ENCODE measurements around the gene SCAPER. TPM values are rescaled to one million over a fixed set of nuclear protein-coding genes. Genes with fewer than 3 reads are reported as not detected.

SCAPER gene
- total RNA-seq, 1 donor, result 8.3 TPM

- no peaks in the 10 kb centered on the region for H3K79me2 ChIP-seq (ENCODE audit: insufficient read depth, low read length)
- H3K9me3 ChIP-seq (ENCODE audit: low read depth, low read length), result no peaks in the 10 kb centered on the region
- H3K4me3 ChIP-seq (ENCODE audit: insufficient read depth, low read length), result no peak overlapping the region
- H2AFZ ChIP-seq (ENCODE audit: low read length), result no peak overlapping the region
- H3K4me1 ChIP-seq (ENCODE audit: insufficient read depth, low read length), result peaks cover 7% of the 10 kb centered on the region
- no peaks in the 10 kb centered on the region for H3K36me3 ChIP-seq (ENCODE audit: insufficient read depth, low read length)
- H4K20me1 ChIP-seq (ENCODE audit: insufficient read depth, low read length), result no peaks in the 10 kb centered on the region
- H3K4me2 ChIP-seq (ENCODE audit: insufficient read depth, low read length), result no peak overlapping the region
- no peak for TF ChIP-seq CTCF (IDR thresholded peaks at IDR 0.05; ENCODE audit: extremely low read depth, low read depth, low read length)
- no peak overlapping the region for H3K27ac ChIP-seq (ENCODE audit: low read depth, low read length)
- no peaks in the 10 kb centered on the region for H3K27me3 ChIP-seq (ENCODE audit: insufficient read depth, low read length)
- DNase-seq (ENCODE audit: insufficient read length, low spot score, missing footprints), result no peak
Measured at GRCh38 chr15:76575274-76575673, 329.9 kb downstream of the SCAPER start.

GRCh38 chr15:76572983-76573314 is 332.2 kb downstream of the SCAPER start:
- Histone ChIP-seq H4K20me1 (ENCODE audit: insufficient read depth, low read length) (no peaks in the 10 kb centered on the region), H3K4me3 (ENCODE audit: insufficient read depth, low read length) (no peak overlapping the region), H3K79me2 (ENCODE audit: insufficient read depth, low read length) (no peaks in the 10 kb centered on the region), H3K4me2 (ENCODE audit: insufficient read depth, low read length) (peak overlapping the region; percentile 18), H3K4me1 (ENCODE audit: insufficient read depth, low read length) (peaks cover 7% of the 10 kb centered on the region), H3K36me3 (ENCODE audit: insufficient read depth, low read length) (no peaks in the 10 kb centered on the region), H3K27ac (ENCODE audit: low read depth, low read length) (no peak overlapping the region), H3K9me3 (ENCODE audit: low read depth, low read length) (no peaks in the 10 kb centered on the region), H3K27me3 (ENCODE audit: insufficient read depth, low read length) (no peaks in the 10 kb centered on the region), H2AFZ (ENCODE audit: low read length) (no peak overlapping the region)
- DNase-seq (ENCODE audit: insufficient read length, low spot score, missing footprints), result no peak
- no peak for TF ChIP-seq CTCF (IDR thresholded peaks at IDR 0.05; ENCODE audit: extremely low read depth, low read depth, low read length)

GRCh38 chr15:76566276-76566675 is 338.9 kb downstream of the SCAPER start:
- Histone ChIP-seq H3K36me3 (ENCODE audit: insufficient read depth, low read length) (no peaks in the 10 kb centered on the region), H2AFZ (ENCODE audit: low read length) (no peak overlapping the region), H3K27me3 (ENCODE audit: insufficient read depth, low read length) (no peaks in the 10 kb centered on the region), H3K4me2 (ENCODE audit: insufficient read depth, low read length) (no peak overlapping the region), H3K27ac (ENCODE audit: low read depth, low read length) (no peak overlapping the region), H3K79me2 (ENCODE audit: insufficient read depth, low read length) (no peaks in the 10 kb centered on the region), H4K20me1 (ENCODE audit: insufficient read depth, low read length) (no peaks in the 10 kb centered on the region), H3K9me3 (ENCODE audit: low read depth, low read length) (no peaks in the 10 kb centered on the region), H3K4me1 (ENCODE audit: insufficient read depth, low read length) (no peaks in the 10 kb centered on the region), H3K4me3 (ENCODE audit: insufficient read depth, low read length) (no peak overlapping the region)
- DNase-seq (ENCODE audit: insufficient read length, low spot score, missing footprints), result no peak
- no peak for TF ChIP-seq CTCF (IDR thresholded peaks at IDR 0.05; ENCODE audit: extremely low read depth, low read depth, low read length)

GRCh38 chr15:76565366-76565765 is 339.8 kb downstream of the SCAPER start:
- Histone ChIP-seq H3K4me3 (ENCODE audit: insufficient read depth, low read length) (no peak overlapping the region), H2AFZ (ENCODE audit: low read length) (no peak overlapping the region), H3K9me3 (ENCODE audit: low read depth, low read length) (no peaks in the 10 kb centered on the region), H3K4me2 (ENCODE audit: insufficient read depth, low read length) (no peak overlapping the region), H3K27ac (ENCODE audit: low read depth, low read length) (no peak overlapping the region), H3K36me3 (ENCODE audit: insufficient read depth, low read length) (no peaks in the 10 kb centered on the region), H3K4me1 (ENCODE audit: insufficient read depth, low read length) (no peaks in the 10 kb centered on the region), H3K27me3 (ENCODE audit: insufficient read depth, low read length) (no peaks in the 10 kb centered on the region), H3K79me2 (ENCODE audit: insufficient read depth, low read length) (no peaks in the 10 kb centered on the region), H4K20me1 (ENCODE audit: insufficient read depth, low read length) (no peaks in the 10 kb centered on the region)
- DNase-seq (ENCODE audit: insufficient read length, low spot score, missing footprints), result no peak
- no peak for TF ChIP-seq CTCF (IDR thresholded peaks at IDR 0.05; ENCODE audit: extremely low read depth, low read depth, low read length)
